ENCODE data around the gene PDE4D.

The PDE4D gene

DNA sequence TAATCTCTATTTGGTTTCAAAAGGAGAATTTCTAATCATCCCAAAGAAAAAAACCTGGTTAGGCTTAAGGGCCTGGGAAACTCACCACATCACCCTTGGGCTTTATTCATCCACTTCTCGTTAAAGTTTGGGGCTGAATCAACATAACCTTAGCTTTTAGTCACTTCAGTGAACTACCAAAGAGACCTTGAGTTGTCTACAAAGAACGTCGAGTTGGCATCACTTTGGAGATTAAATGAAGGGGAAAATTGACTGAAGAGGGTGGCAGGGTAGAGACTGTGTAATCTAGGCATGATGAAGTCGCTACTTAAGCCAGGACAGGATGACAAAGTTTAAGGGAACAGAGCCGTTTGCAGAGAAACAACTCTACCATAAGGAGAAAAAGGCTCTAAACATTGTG is 969.2 kb downstream of the PDE4D start:
- H3K4me3 ChIP-seq (ENCODE audit: control insufficient read depth, low read depth, low read length): no peak overlapping the region
- TF ChIP-seq, protein P1, sequence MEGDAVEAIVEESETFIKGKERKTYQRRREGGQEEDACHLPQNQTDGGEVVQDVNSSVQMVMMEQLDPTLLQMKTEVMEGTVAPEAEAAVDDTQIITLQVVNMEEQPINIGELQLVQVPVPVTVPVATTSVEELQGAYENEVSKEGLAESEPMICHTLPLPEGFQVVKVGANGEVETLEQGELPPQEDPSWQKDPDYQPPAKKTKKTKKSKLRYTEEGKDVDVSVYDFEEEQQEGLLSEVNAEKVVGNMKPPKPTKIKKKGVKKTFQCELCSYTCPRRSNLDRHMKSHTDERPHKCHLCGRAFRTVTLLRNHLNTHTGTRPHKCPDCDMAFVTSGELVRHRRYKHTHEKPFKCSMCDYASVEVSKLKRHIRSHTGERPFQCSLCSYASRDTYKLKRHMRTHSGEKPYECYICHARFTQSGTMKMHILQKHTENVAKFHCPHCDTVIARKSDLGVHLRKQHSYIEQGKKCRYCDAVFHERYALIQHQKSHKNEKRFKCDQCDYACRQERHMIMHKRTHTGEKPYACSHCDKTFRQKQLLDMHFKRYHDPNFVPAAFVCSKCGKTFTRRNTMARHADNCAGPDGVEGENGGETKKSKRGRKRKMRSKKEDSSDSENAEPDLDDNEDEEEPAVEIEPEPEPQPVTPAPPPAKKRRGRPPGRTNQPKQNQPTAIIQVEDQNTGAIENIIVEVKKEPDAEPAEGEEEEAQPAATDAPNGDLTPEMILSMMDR (conservative IDR thresholded peaks at IDR 0.05; ENCODE audit: control insufficient read depth, insufficient read depth, low read depth, low read length): no peak
- no peak for DNase-seq (ENCODE audit: low read depth)

DNA sequence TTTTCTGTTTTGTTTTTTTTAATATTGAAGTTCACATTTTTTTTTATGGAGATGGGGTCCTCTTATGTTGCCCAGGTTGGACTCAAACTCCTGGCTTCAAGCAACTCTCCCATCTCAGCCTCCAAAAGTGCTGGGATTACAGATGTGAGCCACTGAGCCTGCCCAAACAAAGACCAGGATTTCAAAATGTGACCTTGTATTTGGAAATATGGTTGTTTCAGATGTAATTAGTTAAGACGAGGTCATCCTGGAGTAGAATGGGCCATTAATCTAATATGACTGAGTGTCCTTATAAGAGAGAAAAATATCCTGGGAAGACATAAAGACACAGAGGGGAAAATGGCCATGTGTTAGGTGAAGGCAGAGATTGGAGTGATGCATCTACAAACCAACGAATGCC is 970.2 kb downstream of the PDE4D start:
- TF ChIP-seq, protein P1 (conservative IDR thresholded peaks at IDR 0.05; ENCODE audit: control insufficient read depth, insufficient read depth, low read depth, low read length): no peak
- no peak overlapping the region for H3K4me3 ChIP-seq (ENCODE audit: control insufficient read depth, low read depth, low read length)
- DNase-seq (ENCODE audit: low read depth): peak; percentile 18

DNA sequence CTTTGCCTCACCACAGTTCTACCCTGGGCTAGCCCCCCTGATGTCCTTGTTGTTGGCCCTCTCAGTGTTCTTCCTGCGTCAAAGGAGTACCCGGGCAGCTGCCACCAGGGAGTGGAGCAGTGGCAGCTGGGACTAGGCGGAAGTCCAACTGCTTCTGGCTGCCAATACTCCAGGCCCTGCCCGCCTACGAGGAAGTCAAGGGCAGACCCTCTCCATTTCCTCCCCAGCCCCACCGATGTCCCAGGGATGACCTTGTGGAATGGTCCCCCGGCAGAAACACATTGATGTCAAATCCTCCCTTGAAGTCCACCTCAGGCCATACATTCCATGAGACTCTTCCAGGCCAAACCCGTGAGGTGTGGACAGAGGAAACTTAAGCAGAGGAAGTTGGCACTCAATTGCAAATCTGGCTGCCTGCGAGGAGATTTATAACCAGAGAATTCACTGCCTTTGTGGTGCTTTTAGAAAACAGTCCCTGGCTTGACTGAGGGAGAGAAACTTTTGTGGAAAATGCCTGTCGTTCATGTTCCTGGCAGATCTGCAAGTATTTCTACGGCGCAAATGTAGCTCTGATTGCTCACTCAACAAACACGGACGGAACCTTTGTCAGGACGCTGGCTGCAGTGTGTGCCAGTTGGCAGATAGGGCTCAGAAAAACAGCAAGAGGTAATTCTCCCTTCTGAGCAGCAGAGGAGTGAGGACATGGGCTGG is 970.9 kb downstream of the PDE4D start:
- H3K4me3 ChIP-seq (ENCODE audit: control insufficient read depth, low read depth, low read length): no peak overlapping the region
- DNase-seq (ENCODE audit: low read depth): peak; percentile 56
- TF ChIP-seq, protein P1 (conservative IDR thresholded peaks at IDR 0.05; ENCODE audit: control insufficient read depth, insufficient read depth, low read depth, low read length): no peak

DNA sequence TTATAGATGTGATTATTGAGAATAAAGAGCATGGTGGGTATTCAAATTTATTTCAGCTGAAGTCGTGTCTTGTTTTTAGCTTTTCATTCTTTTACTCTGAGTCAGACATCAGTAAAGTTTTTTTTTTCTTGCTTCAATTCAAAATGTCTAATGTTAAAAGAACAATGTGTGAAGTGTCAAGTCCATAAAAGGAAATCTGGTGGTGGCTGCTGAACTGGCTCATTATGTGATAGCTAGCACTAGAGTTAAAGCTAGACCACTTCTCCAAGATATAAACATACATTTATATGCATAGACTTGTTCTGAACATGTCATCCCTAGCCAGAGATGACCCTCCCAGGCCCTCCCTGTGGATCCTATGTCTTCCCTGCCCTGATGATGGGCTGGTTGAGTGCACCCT is 972.4 kb downstream of the PDE4D start:
- TF ChIP-seq, protein P1 (conservative IDR thresholded peaks at IDR 0.05; ENCODE audit: control insufficient read depth, insufficient read depth, low read depth, low read length): no peak
- H3K4me3 ChIP-seq (ENCODE audit: control insufficient read depth, low read depth, low read length): no peak overlapping the region
- no peak for DNase-seq (ENCODE audit: low read depth)

DNA sequence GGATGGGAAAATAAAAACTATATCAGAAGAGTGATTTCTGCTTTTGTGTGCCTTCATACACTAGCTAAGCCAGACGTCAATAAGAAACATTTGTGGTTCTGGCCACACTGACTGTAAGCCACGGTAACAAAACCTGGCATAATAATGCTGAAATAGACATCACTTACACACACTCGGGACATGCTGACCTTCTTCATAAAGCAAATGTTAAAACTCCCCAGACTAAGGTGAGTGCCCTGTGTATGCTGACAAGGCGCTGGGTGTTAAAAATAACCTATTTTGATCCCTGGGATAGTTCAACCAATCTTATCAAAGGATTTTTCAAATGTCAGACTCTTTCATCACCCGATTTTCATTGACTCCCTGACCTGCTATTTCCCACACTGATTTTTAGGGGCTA is 973.7 kb downstream of the PDE4D start:
- H3K4me3 ChIP-seq (ENCODE audit: control insufficient read depth, low read depth, low read length): no peak overlapping the region
- TF ChIP-seq, protein P1 (conservative IDR thresholded peaks at IDR 0.05; ENCODE audit: control insufficient read depth, insufficient read depth, low read depth, low read length): no peak
- no peak for DNase-seq (ENCODE audit: low read depth)
